Skeletal muscle satellite cell (primary cell): Measurements from ENCODE around the gene PPP1R14B. TPM values are rescaled to one million over a fixed set of nuclear protein-coding genes. Genes with fewer than 3 reads are reported as not detected.

Source experiments
- small RNA-seq: library from RNA; depleted of rRNA; stranded (forward); fragments of <200 nt; gene quantifications from one replicate; pipeline ENCODE3, GENCODE V24; 2012

PPP1R14B gene

Small RNA genes within 50 kb of the gene (small RNA-seq; reads per million reads assigned to genes)
- gene RF00019, result not detected
